ENCODE results near the gene CACNG7.

GRCh38 chr19:53896682-53897081 lies 12.4 kb upstream of the CACNG7 start:
- TF ChIP-seq TAF1 (IDR thresholded peaks at IDR 0.05; ENCODE audit: borderline replicate concordance, low read depth, low read length) (no peak), POLR2AphosphoS5 (IDR thresholded peaks at IDR 0.05; ENCODE audit: low read length) (no peak), MAX (IDR thresholded peaks at IDR 0.05; ENCODE audit: low read depth, low read length) (no peak), LARP7 (IDR thresholded peaks at IDR 0.05) (no peak), CTCF (IDR thresholded peaks at IDR 0.05 in 2 of 3, conservative IDR thresholded peaks at IDR 0.05 in 1 of 3; ENCODE audit: control insufficient read depth in 2 of 3, extremely low read depth in 1 of 3, insufficient read depth in 1 of 3, low read depth in 3 of 3, low read length in 3 of 3) (no peak), SUZ12 (IDR thresholded peaks at IDR 0.05; ENCODE audit: unreplicated experiment) (no peak), MXI1 (IDR thresholded peaks at IDR 0.05; ENCODE audit: low read depth, low read length) (no peak), HDAC2 (IDR thresholded peaks at IDR 0.05) (no peak), EZH2 (IDR thresholded peaks at IDR 0.05; ENCODE audit: borderline replicate concordance, control insufficient read depth, low read depth, low read length) (no peak), NFIC (IDR thresholded peaks at IDR 0.05; ENCODE audit: low read depth, low read length) (no peak), EP300 (IDR thresholded peaks at IDR 0.05; ENCODE audit: borderline replicate concordance in 1 of 2, control insufficient read depth in 1 of 2, low read depth in 2 of 2, low read length in 2 of 2) (no peak)

Measured in GM12878 (cell line).